Left lobe of liver (tissue), 2 donors: Measurements from ENCODE around the gene UBL5. TPM values are rescaled to one million over a fixed set of nuclear protein-coding genes. Genes with fewer than 3 reads are reported as not detected.

Experiments
- ATAC-seq: fragments of 200-7000 bp; cut with Tn5 transposase; one replicate; pipeline ENCODE4 v1.9.1; 2020; ENCODE audit warnings: mild to moderate bottlenecking, moderate library complexity
- DNase-seq: peaks from one replicate; pipeline ENCODE4 v3.0.0-alpha.2; 2020; ENCODE audit warnings: low spot score
- total RNA-seq: library from RNA; stranded (reverse); gene quantifications from one replicate; pipeline ENCODE4 v1.2.1, GENCODE V29; 2021
- donor health status: DM: no; HTN: no; CAD: no; lungs with moderate emphysema.
- donor health status: DM: no; HTN: yes; CAD: no.

The UBL5 gene
- total RNA-seq, 1 donor from 2014 or later: 151 TPM

DNA sequence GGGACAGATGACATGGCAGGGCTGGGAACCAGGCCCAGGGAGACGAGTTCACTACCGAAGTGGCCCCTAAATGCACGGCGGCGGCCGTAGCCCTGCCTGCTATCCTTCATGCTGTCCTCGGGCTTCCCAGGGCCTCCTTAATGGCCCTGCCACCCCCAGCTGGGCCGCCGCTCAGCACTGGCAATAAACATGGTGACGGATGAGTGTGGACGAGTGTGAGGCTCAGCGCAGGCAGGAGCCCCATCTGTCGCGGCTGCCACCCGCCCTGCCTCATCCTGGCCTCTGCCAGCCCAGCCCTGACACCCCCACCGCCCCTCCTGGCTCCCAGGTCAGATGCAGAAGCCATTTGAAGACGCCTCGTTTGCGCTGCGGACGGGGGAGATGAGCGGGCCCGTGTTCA is 21.0 kb downstream of the UBL5 start:
- no peak for DNase-seq
- ATAC-seq: no peak

- DNase-seq (no peak), ATAC-seq (no peak)
These were observed 22.1 kb downstream of the UBL5 start for GRCh38 chr19:9849791-9850190.

DNA sequence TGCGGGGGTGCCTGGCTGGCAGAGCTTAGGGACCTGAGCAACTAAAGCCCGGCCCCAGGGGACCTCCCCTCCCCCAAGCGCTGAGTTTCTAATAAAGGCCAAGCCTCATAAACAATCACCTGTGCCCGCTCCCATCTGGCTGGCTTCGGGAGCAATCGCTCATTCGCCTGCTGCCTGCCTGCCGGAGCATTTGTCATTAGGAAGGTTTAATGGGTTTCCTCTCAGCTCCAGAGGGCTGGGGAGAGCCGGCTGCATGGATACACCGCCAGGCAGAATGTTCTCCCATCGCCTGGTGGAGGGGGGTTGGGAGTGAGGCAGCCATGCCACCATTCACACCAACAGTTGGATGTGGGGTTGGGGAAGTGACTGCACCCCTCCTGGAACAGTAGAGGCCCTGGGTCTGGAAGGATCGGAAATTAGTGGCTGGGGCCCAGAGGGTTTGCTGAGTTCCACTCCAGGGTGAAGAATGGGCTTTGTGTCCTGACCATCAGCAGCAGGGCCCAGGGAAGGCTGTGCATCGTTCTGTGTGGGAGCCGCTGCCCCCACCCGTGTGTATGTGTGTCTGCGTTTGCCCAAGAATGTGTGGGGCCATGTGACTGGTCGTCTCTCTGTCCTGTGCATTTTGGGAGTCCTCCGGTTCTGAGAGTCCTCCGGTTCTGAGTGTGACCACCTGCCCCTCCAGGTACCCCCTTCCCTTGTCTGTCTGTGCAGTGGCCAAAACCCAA is 22.7 kb downstream of the UBL5 start:
- DNase-seq: no peak
- ATAC-seq: no peak

GRCh38 chr19:9854282-9854846 is 26.6 kb downstream of the UBL5 start:
- ATAC-seq: no peak
- DNase-seq: no peak

GRCh38 chr19:9856609-9857008 is 28.9 kb downstream of the UBL5 start:
- DNase-seq (no peak), ATAC-seq (no peak)

GRCh38 chr19:9857076-9857721 is 29.5 kb downstream of the UBL5 start:
- ATAC-seq: no peak
- no peak for DNase-seq

GRCh38 chr19:9857920-9858746 is 30.4 kb downstream of the UBL5 start:
- no peak for ATAC-seq
- no peak for DNase-seq

DNA sequence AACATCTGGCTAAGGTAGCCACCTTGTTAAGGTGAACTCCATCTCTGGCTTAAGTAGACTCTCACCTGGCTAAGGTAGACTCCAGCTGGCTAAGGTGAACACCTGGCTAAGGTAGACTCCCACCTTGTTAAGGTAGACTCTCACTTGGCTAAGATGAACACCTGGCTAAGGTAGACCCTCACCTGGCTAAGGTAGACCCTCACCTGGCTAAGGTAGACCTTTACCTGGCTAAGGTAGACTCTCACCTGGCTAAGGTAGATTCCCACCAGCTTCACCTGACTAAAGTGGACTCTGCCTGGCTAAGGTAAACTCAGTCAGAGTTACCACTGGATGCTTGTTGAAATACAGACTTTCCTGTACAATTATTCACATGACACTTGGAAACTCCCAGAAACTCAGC is 31.0 kb downstream of the UBL5 start:
- ATAC-seq (no peak), DNase-seq (no peak)

GRCh38 chr19:9860407-9860806 is 32.7 kb downstream of the UBL5 start:
- ATAC-seq: no peak

DNA sequence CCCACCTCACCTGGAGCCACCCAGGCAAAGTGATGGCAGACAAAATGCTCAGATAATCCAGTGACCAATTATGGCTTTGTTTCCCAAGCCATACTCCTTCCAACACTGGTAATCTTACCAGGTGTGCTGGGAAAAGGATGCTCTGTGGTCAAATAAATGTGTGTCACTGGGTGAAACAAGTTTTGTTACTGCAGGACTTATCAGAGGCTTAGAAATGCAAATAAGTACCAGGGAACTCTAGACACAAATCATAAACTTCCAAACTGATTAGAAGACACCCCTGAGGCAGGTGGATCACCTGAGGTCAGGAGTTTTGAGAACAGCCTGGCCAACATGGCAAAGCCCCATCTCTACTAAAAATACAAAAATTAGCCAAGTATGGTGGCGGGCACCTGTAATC is 33.8 kb downstream of the UBL5 start:
- DNase-seq: no peak
- no peak for ATAC-seq

More at GRCh38 chr19:9860407-9860806, 32.7 kb downstream of the UBL5 start:
- DNase-seq: no peak

- ATAC-seq (no peak), DNase-seq (no peak)
These were observed 35.2 kb downstream of the UBL5 start for GRCh38 chr19:9862938-9863337.

GRCh38 chr19:9863759-9864158 is 36.0 kb downstream of the UBL5 start:
- ATAC-seq: no peak

DNA sequence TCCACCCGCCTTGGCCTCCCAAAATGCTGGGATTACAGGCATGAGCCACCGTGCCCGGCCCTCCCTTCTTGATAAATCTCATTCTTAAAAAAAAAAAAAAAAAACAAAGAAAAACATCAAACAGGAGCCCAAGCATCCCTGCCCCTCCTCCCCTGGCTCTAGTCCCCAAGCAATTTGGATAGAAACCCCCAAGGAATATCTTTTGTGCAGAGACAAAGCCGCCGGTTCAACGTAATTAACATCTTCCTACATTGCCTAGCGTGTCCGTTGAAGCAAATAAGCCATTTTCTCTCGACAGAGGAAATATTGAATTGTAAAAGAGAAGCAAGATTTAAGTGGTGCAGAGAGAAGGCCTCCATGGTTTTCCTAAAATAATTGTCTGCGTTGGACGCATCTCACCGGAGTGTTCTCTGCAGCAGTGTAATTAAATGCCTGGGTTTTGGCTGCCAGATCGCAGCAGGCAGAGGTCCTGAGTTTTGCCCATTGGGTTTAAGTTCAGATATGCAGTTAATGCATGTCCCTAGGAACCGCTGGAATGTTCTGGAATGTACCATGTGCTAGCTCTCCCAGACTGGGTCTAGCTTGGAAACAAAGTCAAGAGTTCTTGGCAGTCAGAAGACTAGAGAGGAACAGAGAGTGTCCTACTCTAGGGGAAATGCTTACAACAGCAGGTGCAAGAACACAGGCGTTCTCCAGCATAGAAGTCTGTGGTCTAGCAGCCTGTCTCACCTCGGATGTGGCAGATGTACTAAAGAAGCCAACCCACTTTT is 38.2 kb downstream of the UBL5 start:
- ATAC-seq: no peak
- no peak for DNase-seq

More at GRCh38 chr19:9863759-9864158, 36.0 kb downstream of the UBL5 start:
- DNase-seq: no peak

- no peak for DNase-seq
- no peak for ATAC-seq
These were observed 41.4 kb downstream of the UBL5 start for GRCh38 chr19:9868983-9869617.

DNA sequence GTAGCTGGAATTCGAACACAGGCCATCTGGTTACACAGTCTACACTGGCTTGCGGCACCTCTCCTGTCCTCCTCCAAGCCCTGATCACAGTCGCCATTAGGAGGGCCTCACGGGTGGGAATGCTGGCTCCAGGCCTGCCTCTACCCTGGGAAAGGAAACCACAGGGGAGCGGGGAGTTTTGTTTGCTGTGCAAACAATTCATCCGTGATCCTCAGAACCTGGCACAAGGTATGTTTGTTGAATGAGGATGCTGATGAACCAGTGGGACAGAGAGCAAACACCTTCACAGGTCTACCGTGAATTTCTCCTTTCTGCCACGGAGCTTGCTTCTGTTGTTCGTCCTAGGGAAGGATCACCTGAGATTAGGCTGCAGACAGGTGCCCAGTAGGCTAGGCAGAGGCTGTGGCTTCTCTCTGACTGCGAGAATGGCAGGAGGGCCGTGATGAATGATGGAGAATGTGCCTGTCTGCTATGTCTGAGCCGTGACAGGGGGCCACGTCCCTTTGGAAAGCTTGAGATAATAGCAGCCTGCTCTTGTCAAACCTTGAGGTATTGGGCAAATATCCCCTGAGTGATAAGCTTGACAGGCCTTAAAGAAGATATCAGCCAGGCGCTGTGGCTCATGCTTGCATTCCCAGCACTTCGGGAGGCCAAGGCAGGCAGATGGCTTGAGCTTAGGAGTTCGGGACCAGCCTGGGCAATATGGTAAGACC is 44.1 kb downstream of the UBL5 start:
- DNase-seq: no peak
- no peak for ATAC-seq

DNA sequence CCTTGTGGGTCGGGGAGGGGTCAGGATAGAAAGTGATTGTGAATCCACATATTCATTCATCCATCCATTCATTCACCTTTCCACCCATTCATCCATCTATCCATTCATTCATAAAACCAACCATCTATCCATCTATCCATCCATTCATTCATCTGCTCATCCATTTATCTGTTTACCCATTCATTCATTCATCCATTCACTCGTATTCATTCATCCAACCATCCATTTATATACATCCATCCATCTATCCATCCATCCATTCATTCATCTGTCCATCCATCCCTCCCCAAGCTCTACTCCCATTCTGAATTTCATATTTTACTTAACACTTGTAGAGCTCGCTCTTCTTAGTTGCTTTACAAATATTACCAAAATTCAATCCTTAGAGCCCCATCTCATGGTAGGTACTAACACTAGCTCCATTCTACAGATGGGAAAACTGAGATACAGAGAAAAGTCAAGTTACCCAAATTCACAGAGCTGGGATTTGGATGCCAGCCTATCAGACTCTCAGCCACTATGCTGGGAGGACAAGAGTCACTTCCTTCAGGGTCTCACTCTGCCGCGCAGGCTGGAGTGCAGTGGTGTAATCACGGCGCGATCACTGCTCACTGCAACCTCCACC is 45.0 kb downstream of the UBL5 start:
- DNase-seq: no peak
- no peak for ATAC-seq

DNA sequence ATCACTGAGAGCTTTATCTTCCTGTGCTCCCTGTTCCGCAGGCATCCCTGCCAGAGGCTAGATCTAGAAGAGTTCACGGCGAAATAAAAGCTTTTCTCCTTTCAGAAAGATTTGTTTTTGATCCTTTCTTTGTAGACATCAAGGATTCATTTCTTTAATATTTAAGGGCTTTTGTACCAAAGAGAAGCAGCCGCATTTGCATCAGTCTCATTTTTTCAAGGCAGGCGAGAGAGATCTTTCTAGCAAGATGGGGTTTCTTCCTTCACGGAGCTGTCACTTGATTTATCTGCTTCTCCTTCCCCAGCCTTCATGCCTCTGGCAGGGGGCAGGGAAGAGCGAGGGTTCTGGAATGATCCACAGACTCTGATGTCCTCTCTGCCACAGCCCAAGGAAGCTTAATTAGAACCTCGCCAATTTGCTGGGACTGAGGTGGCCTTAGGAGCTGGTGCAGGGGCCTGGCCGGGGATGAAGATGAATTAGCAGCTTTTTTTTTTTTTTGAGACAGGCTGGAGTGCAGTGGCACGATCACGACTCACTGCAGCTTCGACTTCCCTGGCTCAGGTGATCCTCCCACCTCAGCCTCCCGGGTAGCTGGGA is 47.4 kb downstream of the UBL5 start:
- ATAC-seq (no peak), DNase-seq (no peak)

DNA sequence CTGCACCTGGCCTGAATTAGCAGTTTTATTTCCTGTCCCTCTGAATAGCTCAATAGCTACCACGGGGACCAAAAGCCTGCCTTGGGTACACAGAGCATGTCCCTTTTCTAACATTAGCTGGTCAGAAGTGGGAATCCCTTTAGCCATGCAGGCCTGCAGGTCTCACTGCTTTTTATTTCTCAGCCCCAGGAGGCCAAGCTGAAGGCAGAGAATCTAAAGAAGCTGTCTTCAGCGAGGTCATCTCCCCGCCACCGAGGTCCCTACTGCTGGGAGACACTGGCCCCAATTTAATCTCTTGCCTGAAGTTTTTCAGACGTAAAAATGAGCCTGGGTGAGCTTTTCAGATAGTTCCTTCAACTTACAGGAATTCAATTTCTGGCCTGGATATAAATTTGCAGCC is 48.1 kb downstream of the UBL5 start:
- ATAC-seq (no peak), DNase-seq (no peak)
